Cerebellar cortex (tissue), 1 donor: ENCODE measurements around the gene PPM1E.
"Not testable (repeated sequence)": the region's sequence is repeated elsewhere in the genome, so short reads cannot be mapped to it uniquely, and the experiment has no call there.

Experiments used
- DNase-seq: peaks from one replicate; pipeline ENCODE4 v3.0.0-alpha.2; 2015; ENCODE audit warnings: low spot score

Gene PPM1E

DNA sequence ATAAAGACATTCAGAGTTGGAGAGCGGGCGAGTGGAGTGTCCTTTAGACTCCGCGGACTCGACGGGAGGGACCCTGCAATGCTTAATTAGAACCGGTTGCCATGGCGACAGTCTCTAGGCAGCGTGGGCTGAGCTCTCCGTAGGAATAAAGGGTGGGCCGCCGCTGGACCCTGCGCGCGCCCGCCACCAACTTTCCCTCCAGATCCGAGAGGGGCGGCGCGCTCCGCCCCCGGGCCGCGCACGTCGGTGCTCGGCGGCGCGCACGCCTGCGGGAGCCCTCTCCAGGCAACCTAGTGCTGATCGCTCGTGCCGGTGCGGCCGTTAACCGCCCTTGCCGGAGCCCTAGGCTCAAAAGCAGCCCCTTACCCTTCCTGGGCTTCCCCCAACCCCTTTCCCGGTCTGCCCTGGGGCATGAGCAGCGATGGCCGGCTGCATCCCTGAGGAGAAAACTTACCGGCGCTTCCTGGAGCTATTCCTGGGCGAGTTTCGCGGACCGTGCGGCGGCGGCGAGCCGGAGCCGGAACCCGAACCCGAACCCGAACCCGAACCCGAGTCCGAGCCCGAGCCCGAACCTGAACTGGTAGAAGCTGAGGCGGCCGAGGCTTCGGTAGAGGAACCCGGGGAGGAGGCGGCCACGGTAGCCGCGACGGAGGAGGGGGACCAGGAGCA is at the start of gene PPM1E:
TSS of gene PPM1E (plus strand) at position 278 of the 669 bp plus-strand sequence.
- peak; percentile 70 for DNase-seq

DNA sequence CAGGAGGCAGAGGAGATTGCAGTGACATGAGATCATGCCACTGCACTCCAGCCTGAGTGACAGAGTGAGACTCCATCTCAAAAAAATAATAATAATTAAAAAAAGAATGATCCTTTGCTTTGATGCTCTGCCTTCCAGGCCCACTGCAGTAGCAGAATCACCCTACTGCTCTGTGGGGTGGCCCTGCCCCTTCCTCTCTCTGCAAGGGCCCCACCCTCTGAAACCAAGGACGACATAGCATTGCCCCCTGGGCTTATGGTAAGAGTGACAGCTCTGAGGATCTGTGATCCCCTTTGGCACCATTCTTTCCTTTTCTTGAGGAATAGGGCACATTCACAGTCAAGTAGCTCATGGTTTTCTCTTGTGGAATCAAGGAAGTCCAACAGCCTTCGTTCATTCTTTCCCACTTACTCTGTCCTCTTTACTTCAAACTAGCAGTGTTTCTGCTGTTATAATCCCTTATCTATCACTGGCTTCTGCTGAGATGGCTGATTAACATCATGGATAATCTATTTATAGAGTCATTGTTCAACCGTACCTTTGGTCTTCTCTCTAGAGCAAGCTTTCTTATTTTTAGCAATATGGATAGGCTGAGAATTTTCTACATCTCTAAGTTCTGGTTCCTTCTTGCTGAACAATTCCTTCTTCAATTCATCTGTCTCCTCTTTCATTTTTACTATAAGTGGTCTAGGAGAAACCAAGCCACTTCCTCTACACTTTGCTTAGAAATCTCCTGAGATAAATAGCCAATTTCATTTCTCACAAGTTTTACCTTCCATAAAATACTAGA is 49.1 kb upstream of the PPM1E start:
- no peak for DNase-seq

DNA sequence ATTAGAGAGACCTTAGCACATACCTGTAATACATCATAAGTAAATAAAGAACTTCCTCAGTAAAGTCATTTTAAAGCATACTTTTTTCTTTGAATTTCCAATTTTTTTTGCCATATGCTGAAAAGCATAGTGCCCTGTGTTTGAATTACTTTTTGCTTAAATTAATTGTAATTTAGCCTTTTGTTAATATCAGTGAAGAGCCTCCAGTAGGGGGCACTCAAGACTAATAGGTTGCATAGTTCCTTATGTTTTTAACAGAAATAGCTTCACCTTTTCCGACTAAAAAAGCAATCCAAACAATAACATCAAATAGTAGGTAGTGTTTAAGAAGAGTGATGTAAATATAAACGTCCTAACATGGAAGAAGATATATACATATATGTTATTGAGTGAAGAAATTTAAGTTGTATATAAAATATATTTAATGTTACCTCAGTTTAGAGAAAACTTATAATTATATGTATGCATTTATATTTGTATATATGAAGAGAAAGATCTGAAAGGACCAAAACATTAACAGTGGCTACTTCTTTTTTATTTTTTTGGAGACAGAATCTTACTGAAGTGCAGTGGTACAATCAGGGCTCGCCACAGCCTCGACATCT is 44.6 kb upstream of the PPM1E start:
- DNase-seq: peak; percentile 75

DNA sequence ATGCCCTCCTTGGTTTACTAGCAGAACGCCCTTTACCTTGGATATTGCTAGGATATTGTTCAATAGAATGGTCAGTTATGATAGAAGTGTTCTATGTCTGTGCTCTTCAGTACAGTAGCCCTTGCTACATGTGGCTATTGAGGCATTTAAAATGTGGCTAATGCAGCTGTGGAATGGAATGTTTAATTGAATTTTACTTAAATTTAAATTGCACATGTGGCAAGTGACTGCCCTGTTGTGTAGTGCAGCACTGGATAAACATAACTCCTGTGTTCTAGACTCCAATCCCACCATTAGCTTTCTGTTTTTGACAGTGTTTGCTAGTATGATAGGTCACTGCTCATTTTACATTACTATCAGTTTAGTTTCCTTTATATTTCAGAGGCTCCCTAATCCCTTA is 33.4 kb upstream of the PPM1E start:
- no peak for DNase-seq

DNA sequence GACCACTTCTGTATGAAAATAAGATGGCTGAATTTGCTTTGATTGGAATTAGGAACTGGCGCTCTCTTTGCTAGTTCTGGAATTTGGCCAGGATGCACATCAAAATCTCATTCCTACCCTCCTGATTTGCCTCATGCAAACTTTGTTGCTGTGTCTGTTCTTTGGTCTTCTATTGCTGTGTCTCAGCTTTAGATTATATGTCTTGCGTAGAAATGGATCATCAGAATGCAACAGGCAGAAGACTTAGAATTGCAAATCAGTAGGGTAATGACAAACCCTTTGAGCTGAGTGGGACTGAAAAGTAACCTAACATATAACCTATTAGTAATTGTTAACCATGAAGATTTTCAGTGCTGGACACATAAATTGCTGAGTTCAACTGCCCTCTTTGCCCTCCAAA is 33.0 kb upstream of the PPM1E start:
- no peak for DNase-seq

DNA sequence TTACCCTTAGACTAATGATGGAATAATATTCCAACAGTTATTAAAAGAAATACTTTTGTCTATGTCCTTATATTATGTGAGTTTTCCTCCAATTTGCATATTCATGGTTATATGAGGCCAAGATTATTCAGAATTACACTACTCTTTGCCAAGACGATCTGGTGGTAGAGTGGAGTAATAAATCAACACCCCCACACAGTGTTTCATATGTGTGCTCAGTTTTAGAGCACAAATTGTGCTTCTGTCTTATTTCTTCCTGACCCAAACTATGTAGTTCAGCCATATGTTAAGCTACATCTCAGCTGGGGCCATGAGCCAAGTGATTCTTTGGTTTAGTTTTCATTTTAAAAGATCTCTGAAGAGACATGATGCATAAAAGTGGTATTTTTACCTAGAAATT is 26.9 kb upstream of the PPM1E start:
- no peak for DNase-seq

DNA sequence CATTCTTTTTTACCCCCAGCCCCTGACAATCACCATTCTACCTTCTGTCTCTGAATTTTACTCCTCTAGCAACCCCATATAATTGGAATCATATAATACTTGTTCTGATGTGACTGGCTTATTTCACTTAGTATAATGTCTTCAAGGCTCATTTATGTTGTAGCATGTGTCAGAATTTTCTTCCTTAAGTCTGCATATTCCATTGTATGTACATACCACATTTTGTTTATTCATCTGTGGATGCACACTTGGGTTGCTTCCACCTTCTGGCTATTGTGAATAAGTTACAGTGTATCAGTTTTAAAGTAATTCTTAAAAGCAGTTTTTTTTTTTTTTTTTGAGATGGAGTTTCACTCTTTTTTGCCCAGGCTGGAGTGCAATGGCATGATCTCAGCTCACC is 24.7 kb upstream of the PPM1E start:
- no peak for DNase-seq

DNA sequence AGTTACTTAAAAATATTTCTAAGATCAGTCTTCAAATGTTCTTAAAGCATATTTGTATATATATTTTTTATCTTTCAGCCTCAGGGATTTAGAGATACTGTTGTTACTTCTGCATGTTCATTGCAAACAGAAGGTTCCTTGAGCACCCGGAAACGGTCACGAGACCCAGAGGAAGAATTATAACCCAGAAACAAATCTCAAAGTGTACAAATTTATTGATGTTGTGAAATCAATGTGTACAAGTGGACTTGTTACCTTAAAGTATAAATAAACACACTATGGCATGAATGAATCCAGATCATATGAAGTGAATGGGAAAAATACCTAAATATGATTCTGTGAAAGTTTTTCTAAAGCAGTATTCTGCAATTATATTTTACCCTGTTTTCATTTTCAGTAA is 21.6 kb upstream of the PPM1E start:
- no peak for DNase-seq

DNA sequence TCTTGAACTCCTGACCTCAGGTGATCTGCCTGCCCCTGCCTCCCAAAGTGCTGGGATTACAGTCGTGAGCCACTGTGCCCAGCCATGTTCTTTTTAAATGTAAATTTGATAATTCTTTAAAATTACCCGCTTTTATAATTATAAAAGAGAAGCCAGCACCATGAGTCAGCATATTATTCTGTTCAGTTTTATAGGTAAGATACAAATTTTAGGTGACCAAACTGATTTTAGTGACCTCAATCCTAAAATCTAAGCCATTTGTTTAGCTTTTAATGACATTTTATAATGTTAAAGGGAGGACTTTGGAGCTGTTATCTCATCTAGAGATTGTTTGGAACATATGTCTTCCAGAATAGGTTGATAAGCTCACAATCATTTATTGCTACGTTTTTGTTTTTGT is 20.8 kb upstream of the PPM1E start:
- DNase-seq: no peak

DNA sequence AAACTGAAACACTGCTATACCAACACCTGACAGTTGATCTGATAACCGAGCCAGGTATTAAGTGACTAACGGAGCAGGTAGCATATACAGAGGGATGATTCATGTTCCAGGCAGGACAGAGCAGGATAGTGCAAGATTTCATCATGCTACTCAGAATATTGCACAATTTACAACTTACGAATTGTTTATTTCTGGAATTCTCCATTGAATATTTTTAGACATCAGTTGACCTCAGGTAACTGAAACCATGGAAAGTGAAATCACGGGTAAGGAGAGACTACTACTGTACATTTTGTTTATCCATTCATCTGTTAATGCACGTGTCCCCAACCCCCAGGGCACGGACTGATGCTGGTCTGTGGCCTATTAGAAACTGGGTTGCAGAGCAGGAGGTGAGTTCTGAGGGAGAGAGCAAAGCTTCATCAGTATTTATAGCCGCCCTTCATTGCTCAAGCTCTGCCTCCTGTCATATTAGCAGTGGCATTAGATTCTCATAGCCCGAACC is 14.5 kb upstream of the PPM1E start:
- no peak for DNase-seq

DNA sequence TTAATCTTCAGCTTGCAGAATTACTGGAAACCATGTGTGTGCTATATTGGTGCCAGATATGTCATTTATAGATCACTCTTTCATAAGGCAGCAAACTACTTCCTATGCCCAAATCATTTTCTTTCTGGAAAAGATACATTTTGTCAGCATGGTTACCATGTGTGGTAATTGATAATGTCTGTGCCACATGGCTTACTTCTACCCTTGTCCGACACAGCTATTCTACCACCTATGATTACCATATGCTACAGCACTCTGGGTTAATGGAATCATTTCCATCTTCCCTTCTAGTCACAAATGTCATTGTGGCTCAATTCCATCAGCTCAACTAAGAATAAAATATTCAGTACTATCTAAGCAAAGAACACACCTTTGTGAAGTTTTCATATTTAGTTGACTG is 8.0 kb upstream of the PPM1E start:
- no peak for DNase-seq

DNA sequence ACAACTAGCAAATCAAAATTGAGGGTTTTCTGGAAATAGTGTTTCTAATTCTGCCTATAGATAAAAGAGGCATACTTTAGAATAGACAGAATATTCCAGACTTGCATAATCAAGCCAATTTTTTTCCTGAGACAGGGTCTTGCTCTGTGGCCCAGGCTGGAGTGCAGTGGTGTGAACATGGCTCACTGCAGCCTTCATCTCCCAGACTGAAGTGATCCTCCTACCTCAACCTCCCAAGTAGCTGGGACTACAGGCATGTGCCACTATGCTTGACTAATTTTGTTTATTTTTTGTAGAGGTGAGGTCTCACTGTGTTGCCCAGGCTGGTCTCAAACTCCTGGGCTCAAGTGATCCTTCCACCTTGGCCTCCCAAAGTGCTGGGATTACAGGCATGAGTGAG is 6.0 kb upstream of the PPM1E start:
- not testable (repeated sequence) for DNase-seq

DNA sequence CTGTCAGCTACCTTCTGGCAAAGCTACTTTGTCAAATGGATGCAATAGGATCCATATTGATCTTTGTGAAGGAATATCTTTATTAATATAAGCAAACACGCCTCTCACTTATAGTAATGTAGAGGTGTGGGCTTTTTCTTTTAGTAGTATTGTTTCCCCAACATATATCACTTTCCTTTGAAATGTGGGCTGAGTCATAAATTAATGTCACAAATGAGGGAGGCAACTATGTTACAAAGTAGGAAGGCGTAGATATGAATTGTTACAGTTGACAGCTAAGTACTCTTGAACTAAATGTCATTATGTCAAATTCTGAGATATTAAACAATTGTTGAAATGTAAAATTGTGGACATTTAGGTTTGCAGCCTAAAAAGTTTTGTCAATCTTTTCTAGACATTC is 2.6 kb upstream of the PPM1E start:
- DNase-seq: no peak

DNA sequence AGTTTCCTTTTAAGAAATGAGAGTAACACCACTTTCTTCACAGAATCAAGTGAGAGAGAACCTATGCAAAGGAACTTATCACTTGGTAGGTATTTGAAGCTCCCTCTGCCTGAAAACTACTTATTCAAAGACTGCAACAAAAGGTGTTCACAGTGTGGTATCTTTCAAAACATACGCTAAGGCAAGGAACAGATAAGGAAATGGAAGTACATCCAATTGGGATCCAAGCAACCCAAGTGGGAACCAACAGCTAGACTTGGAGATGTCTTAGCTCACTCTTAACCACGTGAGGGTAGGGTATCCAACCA is 431 bp upstream of the PPM1E start:
- no peak for DNase-seq

DNA sequence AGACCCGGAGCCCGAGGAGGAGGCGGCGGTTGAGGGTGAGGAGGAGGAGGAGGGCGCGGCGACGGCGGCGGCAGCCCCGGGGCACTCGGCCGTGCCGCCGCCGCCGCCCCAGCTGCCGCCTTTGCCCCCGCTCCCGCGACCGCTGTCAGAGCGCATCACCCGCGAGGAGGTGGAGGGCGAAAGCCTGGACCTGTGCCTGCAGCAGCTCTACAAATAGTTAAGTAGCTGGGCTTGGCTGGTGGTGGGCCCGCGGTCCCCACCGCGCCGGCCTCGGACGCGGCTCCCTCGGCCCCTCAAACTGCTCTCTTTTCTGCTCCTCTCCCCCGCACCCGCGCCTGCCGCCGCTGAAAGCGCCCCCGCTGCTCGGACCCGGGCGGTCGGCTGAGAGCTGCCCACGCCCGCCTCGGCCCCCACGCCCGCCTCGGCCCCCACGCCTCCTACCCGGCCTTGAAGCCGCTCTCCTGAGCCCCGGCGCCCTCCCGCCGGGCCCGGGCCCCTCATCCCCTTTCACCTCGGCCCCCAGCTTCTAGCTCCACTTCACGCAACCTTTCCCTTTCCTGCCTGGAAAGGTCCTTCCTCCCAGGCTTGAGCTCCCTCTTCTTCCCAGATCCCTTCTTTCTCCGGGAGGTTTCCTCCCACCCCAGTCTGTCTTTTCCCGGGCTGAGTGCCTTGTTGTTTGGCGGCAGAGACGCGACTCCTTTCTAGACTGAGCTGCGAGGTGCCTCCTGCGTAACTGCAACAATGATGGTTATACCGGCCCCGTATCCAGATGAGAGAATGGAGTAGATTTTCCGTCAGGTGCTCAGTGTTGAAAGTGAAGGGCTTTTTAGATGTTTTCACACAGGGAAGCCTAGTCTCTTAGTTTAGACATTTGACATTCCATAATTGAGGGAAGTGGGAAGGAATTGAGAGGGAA is 850 bp downstream of the PPM1E start:
- peak; percentile 71 for DNase-seq

DNA sequence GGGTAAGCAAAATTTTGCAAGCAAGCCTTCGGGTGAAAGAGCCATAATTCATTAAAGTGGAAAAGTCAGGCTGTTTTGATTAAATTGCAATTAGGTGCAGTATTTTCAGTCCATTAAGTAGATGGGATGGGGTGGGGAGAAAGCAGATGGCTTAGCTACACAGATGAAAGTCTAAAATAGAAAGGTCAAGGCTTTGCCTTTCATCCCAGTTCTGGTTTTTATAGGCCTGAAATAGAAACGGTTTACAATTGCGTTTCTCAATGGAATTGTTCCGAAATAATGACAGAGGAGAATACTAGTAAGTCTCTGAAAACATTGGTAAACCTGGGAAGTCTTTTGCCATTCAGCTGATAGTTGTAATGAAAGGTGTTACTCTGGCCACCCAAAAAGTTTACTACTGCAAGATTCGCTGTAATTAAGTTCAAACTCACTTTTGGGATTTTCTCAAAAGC is 1.5 kb downstream of the PPM1E start:
- DNase-seq: no peak

DNA sequence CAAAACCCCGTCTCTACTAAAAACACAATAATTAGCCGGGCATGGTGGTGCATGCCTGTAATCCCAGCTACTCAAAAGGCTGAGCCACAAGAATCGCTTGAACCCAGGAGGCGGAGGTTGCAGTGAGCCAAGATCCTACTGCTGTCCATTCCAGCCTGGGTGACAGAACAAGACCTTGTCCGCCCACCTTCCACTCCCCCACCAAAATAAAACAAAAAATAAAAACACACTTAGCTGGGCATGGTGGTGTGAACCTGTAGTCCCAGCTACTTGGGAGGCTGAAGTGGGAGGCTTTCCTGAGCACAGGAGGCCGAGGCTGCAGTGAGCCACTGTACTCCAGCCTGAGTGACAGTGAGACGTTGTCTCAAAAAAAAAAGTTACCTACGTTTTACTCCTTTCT is 3.2 kb downstream of the PPM1E start:
- DNase-seq: no peak

DNA sequence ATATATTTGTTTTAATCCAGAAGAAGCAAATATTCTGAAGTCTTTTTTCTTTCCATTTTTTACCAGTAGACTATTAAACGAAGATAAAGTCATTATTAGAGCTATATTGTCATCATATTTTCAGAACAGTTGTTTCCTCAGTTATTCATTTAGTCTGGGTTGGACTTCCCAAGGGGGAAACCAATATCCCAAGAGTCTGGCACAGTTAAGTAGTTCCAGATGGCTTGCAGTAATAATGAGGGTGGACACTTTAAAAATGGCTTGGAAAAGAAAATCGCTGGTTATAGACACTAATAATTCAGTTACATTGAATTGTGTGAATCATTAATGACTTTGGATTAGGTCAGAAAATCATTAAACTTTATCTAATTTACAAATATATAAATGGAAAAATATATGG is 3.9 kb downstream of the PPM1E start:
- no peak for DNase-seq

DNA sequence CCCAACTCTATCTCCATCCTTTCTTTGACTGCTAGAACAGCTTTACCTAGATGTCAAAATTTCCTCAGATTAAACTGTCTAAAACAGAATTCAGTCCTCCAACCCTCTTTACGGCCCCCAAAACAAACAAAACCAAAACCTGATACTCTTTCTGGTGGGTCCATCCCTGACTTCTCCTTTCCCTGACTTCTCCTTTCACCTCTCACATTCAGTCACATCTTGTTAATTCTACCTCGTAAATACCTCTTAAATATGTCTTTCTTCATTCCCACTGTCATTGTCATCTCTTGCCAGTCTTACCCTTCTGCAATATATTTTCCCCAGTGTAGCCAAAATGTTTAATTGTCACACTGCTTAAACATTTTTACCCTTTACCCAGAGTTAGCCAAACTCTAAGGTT is 4.6 kb downstream of the PPM1E start:
- no peak for DNase-seq

DNA sequence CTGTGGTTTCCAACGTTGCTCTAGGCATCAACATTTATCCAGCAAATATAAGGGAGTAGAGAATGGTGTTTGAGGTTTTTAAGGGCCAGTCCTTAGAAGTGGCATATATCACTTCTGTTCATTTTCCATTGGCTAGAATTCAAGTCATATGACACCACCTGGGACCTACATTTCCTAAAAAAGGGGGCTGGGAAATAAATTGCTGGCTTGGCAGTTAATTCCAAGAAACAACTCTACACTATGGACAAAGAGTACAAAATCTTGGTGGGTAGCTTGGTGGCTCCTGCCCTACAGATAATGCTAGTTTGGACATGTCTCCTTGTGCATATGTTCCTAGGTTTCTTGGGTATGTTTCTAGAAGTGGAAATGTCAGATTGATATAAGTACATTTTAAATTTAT is 7.6 kb downstream of the PPM1E start:
- DNase-seq: no peak

DNA sequence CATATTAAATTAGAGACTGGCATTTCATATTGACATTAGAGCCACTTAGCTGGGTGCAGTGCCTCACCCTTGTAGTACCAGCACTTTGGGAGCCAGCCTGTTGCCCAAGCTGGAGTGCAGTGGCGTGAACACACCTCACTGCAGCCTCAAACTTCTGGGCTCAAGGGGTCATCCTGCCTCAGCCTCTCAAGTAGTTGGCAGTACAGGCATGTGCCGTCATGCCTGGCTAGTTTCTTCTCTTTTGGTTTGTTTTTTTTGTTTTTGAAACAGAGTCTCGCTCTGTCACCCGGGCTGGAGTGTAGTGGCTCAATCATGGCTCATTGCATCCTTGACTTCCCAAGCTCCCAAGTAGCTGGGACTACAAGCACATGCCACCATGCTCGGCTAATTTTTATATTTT is 8.7 kb downstream of the PPM1E start:
- no peak for DNase-seq

DNA sequence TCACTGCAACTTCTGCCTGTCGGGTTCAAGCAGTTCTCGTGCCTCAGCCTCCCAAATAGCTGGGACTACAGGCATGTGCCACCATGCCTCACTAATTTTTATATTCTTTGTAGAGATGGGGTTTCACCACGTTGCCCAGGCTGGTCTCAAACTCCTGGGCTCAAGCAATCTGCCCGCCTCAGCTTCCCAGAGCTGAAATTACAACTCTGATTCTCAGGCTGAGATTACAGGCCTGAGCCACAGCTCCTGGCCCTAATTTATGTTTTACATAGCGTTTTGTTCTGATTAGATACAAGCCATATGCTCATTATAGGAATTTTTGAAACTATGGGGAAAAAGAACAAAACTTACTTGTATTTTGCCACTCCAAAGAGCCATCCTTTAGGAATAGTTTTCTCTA is 22.8 kb downstream of the PPM1E start:
- DNase-seq: not testable (repeated sequence)
